Panc1 (cell line): ENCODE measurements around the gene SRRM4.

Source experiments
- CTCF ChIP-seq: fragments of 450-650 bp; IDR thresholded peaks from 2 replicates; pipeline ENCODE4 v1.5.1; 2017; ENCODE audit warnings: mild to moderate bottlenecking
- POLR2AphosphoS5 ChIP-seq: IDR thresholded peaks from 2 replicates; pipeline ENCODE4 v1.6.1; 2012; ENCODE audit warnings: mild to moderate bottlenecking, low read depth, low read length, moderate library complexity
- TCF7L2 ChIP-seq: IDR thresholded peaks from 2 replicates; pipeline ENCODE4 v1.6.1; 2011; ENCODE audit warnings: mild to moderate bottlenecking, low read depth, low read length, inconsistent platforms

DNA sequence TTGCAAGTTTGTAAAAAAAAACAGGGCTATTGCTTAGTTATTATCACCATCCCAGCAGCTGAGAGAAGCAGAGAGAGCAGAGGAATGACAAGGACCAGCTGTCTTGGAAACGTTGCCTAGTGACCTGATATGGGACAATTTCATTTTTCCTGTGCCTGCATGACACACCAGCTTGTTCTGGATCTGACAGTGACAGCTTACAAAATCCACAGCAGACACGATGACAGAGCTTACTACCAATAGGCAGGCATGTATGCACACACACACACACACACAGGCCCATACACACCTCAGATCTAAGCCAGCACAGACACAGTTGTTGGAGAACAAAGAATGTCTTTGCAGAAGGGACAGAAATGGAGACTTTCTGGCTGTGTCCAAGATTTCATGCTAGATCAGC, 222.8 kb downstream of the SRRM4 start:
- TF ChIP-seq CTCF, result no peak
- no peak for TF ChIP-seq TCF7L2
- no peak for TF ChIP-seq POLR2AphosphoS5
